Aorta (tissue), 5 donors: ENCODE results near the gene FNIP2. TPM values are rescaled to one million over a fixed set of nuclear protein-coding genes. Genes with fewer than 3 reads are reported as not detected.

Experiments used
- ATAC-seq: fragments of 200-7000 bp; cut with Tn5 transposase; one replicate; pipeline ENCODE4 v1.9.1; 2022; ENCODE audit warnings: moderate library complexity; ENCODE audit not compliant: low FRiP score
- DNase-seq, 2 donors: peaks; one replicate each; pipeline ENCODE4 v3.0.0-alpha.2; 2020
- H3K27ac ChIP-seq, 2 donors: one replicate each; pipeline ENCODE4 v1.5.1; 2013; ENCODE audit warnings: low read length in 2 of 2, mild to moderate bottlenecking in 2 of 2, moderate library complexity in 2 of 2, control low read depth in 1 of 2, inconsistent platforms in 1 of 2, low read depth in 1 of 2
- H3K27me3 ChIP-seq, 2 donors: one replicate each; pipeline ENCODE4 v1.6.1; 2013; ENCODE audit warnings: control low read depth in 1 of 2, low read length in 1 of 2, mild to moderate bottlenecking in 1 of 2, moderate library complexity in 1 of 2; ENCODE audit not compliant: insufficient read depth in 2 of 2, control insufficient read depth in 1 of 2
- H3K36me3 ChIP-seq, 2 donors: one replicate each; pipeline ENCODE4 v1.6.1; 2013; ENCODE audit warnings: control low read depth in 1 of 2, low read length in 1 of 2, mild to moderate bottlenecking in 1 of 2; ENCODE audit not compliant: insufficient read depth in 2 of 2, control insufficient read depth in 1 of 2
- H3K4me1 ChIP-seq, 2 donors: one replicate each; pipeline ENCODE4 v1.6.1; 2013; ENCODE audit warnings: low read length in 2 of 2, control low read depth in 1 of 2, mild to moderate bottlenecking in 1 of 2, moderate library complexity in 1 of 2; ENCODE audit not compliant: insufficient read depth in 2 of 2, control insufficient read depth in 1 of 2
- H3K4me3 ChIP-seq, 2 donors: one replicate each; pipeline ENCODE4 v1.5.1; 2013; ENCODE audit warnings: low read length in 2 of 2, control low read depth in 1 of 2, mild to moderate bottlenecking in 1 of 2
- H3K9me3 ChIP-seq: one replicate; pipeline ENCODE4 v1.6.1; 2013; ENCODE audit warnings: mild to moderate bottlenecking, low read length; ENCODE audit not compliant: control insufficient read depth
- WGBS, 2 donors: extraction: QIAGEN DNeasy Blood & Tissue Kit; methylation state at CpG; one replicate each; pipeline ENCODE4 v1.1.7; 2013; 5-methylcytosine and 5-hydroxymethylcytosine counted together
- intact Hi-C, 2 donors: fragments of 100-400 bp; cut with DNase I; formaldehyde crosslinking; loops; one replicate each; pipeline versions ENCODE4 v1.14.2 to v1.15.0; 2022
- polyA plus RNA-seq, 2 donors: library from polyadenylated mRNA; stranded (reverse); fragments of 200-250 nt; gene quantifications; one replicate each; pipeline ENCODE4 v1.2.3, GENCODE V29; 2013
- total RNA-seq, 2 donors: library from RNA; stranded (reverse); fragmentation: NEBNext Ultra II Directional; extraction: Animal tissue kit (Norgen Biotek cat#: 25700); gene quantifications; one replicate each; pipeline ENCODE4 v1.2.1, GENCODE V29; 2021
- donor health status: healthy with polysubstance abuse.
- donor health status: Bipolar disorder and iron deficiency.
- donor health status: DM: no; HTN: no; CAD: no.
- donor health status: DM: no; HTN: no; CAD: no.
- donor health status: DM: yes; HTN: yes; CAD: no.

FNIP2 gene
- total and polyA plus RNA-seq, 4 donors = 17.3 to 97.8 (median 44.2) TPM

DNA sequence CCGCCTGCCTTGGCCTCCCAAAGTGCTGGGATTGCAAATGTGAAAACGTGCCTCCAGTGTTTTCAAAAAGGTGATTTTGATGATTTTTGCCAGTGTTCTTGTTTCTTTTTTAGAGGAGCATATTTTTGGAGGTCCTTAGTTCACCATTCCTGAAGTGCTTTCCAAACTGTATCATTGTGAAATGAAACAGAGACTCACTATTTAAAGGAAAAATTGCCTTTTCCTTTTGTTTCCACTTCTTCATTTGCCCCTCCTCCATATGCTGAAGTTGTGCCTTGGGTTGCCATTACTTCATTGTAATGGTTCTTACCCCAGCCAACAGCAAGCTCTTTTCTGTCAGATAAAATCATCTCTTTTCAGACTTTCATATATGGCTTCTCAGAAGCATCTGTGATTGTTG, 164.4 kb downstream of the FNIP2 start:
- intact Hi-C loops = no loop called here

DNA sequence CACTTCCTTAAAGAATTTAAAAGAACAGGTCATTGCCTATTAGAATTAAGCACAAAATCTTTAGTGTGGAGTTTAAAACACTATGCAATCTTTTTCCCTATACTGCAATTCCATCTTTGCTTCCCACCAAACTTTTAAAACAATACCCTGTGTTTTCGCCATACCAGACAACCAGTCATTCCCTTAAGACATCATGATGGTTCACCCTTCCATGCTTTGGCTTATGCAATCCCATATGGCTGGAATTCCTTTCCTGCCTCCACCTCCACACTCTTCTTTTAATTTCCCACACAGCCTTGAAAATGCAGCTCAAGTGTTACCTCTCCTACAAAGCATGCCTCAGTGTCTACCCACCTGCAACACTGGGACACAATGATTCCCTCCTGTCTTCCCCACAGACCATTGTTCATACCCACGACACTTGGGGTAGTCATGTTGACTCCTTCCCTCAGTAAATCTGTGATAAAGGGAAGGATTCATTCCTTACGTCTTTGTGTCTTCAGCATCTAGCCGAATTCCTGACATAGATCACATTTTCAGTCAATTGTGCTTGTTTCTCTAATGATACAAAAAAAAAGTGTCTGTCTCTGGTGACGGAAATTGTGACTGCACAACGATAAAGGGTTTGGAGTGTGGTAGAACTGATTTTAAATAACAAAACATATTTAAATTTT, 166.3 kb downstream of the FNIP2 start:
- no peaks in the 10 kb centered on the region for H3K36me3 ChIP-seq
- intact Hi-C loops = no loop called here
- no peak for ATAC-seq
- no peaks in the 10 kb centered on the region for H3K27me3 ChIP-seq
- WGBS, 2 donors = 90 to 94% methylated on average over 6 of the region's 6 CpGs
- H3K9me3 ChIP-seq = no peaks in the 10 kb centered on the region
- H3K4me3 ChIP-seq = no peak overlapping the region
- H3K27ac ChIP-seq = no peak overlapping the region
- no peak for DNase-seq
- H3K4me1 ChIP-seq = no peaks in the 10 kb centered on the region

More for the DNA sequence above, 164.4 kb downstream of the FNIP2 start:
- Histone ChIP-seq H3K4me3 (no peak overlapping the region), H3K27ac (no peak overlapping the region), H3K27me3 (no peaks in the 10 kb centered on the region), H3K9me3 (no peaks in the 10 kb centered on the region), H3K4me1 (no peaks in the 10 kb centered on the region), H3K36me3 (no peaks in the 10 kb centered on the region)
- WGBS, 2 donors = 23 to 38% methylated on average over 2 of the region's 2 CpGs
- ATAC-seq (no peak), DNase-seq (no peak)

DNA sequence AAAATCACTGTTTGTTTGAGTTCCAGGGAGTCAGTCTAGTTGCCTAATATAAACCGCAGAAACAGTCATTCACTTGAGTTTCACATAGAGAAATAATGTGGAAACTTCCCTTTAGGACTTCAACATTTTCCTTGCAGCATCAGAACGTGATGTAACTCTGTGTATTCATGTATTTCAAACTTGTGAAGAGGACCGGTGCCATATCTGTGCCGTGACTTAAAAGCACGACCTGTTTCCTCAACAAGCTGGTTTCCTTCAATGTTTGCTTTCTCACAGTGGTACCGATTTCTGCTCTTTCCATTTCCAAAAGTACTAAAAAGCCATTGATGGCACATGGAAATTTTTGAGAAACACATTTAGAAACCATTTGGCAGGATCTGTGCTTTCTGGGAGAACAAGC, 167.4 kb downstream of the FNIP2 start:
- Histone ChIP-seq H3K4me1 (no peaks in the 10 kb centered on the region), H3K9me3 (no peaks in the 10 kb centered on the region), H3K27me3 (no peaks in the 10 kb centered on the region), H3K27ac (no peak overlapping the region), H3K36me3 (no peaks in the 10 kb centered on the region), H3K4me3 (no peak overlapping the region)
- DNase-seq = no peak
- ATAC-seq = no peak
- intact Hi-C loops = no loop called here
- WGBS, 2 donors = 26 to 88% methylated on average over 6 of the region's 6 CpGs

DNA sequence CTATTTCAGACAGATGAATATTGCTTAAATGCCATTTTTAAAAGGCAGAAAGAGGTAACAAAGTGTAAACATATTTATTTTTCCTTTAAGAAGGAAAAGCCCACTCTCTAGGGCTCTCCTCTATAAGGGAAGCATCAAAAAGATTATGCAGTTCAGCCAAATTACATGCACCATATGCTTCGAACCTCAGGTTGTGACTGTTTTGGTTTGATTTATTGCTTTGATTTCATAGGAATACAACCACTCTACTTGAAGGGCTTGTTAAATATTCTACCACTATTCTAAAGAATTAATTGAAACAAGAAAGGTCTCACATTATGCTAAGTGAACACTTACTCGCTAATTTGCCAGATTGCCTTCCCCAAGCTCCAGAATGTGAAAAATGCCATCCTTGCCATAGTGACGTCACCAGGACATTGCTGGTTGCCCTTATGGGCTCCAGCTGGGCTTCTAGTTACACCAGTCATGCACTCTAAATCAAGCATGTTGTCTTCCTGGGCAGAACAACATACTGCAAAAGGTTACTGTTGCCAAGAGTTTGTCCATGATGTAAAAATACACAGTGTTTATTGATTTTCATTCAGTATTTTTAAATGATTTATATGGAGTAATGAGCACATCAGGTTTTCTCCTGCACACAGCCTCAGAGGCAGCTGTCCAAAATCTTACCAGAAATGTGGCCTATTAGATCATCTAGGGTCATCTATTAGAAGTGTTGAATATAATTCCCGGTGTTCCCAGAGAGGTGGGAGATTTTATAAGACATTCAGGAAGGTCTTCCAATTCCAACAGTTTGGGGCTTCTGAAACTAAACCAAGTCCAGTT, 169.6 kb downstream of the FNIP2 start:
- Histone ChIP-seq H3K4me1 (no peaks in the 10 kb centered on the region), H3K9me3 (no peaks in the 10 kb centered on the region), H3K36me3 (no peaks in the 10 kb centered on the region), H3K27me3 (no peaks in the 10 kb centered on the region), H3K4me3 (no peak overlapping the region), H3K27ac (no peak overlapping the region)
- intact Hi-C loops = no loop called here
- DNase-seq (no peak), ATAC-seq (no peak)
- 81 to 85% methylated on average over 4 of the region's 4 CpGs for WGBS, 2 donors

DNA sequence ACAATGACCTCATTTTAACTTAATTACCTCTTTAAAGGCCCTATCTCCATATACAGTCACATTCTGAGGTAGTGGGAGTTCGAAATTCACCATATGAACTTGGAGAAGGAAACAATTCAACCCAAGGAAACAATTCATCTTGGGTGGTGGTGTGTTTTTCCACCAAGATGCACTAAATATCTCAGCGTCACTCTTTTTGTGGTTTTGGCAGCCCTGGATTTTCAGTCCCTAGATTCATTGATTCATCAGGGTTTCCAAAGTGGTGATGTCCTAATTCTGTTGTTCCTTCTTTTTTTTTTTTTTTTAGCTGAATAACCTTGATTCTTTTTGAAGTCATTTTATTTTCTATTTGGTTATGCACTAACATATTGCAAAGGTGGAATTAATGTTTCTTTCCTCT, 171.4 kb downstream of the FNIP2 start:
- intact Hi-C loops = no loop called here

DNA sequence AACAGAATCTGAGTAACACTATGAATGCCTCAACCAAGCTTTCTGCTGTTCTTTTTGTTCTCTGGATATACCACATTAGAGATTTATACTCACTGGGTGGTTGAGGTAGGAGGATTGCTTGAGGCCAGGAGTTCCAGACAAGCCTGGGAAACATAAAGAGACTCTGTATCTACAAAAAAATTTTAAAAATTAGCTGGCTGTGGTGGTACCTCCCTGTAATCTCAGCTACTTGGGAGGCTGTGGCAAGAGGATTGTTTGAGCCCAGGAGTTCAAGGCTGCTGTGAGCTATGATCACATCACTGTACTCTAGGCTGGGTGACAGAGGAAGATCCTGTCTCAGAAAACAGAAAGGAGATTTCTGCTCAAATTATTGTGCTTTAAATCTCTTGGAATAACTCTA, 172.5 kb downstream of the FNIP2 start:
- no peak for ATAC-seq
- Histone ChIP-seq H3K36me3 (no peaks in the 10 kb centered on the region), H3K4me1 (no peaks in the 10 kb centered on the region), H3K27me3 (no peaks in the 10 kb centered on the region), H3K4me3 (no peak overlapping the region), H3K9me3 (no peaks in the 10 kb centered on the region), H3K27ac (no peak overlapping the region)
- intact Hi-C loops = no loop called here
- DNase-seq = no peak

More for the DNA sequence above, 171.4 kb downstream of the FNIP2 start:
- H3K9me3 ChIP-seq = no peaks in the 10 kb centered on the region
- H3K27ac ChIP-seq = no peak overlapping the region
- no peak for ATAC-seq
- WGBS, 2 donors = 93 to 98% methylated on average over 2 of the region's 2 CpGs
- no peak overlapping the region for H3K4me3 ChIP-seq
- DNase-seq = no peak
- H3K27me3 ChIP-seq = no peaks in the 10 kb centered on the region
- no peaks in the 10 kb centered on the region for H3K4me1 ChIP-seq
- H3K36me3 ChIP-seq = no peaks in the 10 kb centered on the region

DNA sequence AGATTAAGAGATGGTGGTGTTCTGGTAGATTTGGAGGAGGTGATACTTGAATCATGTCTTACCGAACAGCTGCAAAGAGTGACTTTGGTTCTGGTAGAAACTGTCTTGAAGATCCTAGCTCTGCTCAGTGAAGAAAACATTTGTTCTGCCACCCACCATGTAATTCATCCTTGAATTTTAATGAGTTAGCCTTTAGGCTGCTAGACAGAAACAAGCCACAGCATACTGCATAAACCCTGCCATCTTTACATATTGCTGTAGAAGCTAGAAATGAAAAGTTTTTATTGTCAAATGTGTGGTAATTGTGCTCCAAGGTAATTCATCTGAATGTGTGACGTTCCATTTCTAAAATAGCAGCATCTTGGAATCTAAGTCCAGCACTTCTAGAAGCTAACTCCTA, 173.1 kb downstream of the FNIP2 start:
- Histone ChIP-seq H3K9me3 (no peaks in the 10 kb centered on the region), H3K27ac (no peak overlapping the region), H3K27me3 (no peaks in the 10 kb centered on the region), H3K36me3 (no peaks in the 10 kb centered on the region), H3K4me1 (no peaks in the 10 kb centered on the region), H3K4me3 (no peak overlapping the region)
- DNase-seq (no peak), ATAC-seq (no peak)
- 50 to 95% methylated on average over 2 of the region's 2 CpGs for WGBS, 2 donors
- intact Hi-C loops = no loop called here

DNA sequence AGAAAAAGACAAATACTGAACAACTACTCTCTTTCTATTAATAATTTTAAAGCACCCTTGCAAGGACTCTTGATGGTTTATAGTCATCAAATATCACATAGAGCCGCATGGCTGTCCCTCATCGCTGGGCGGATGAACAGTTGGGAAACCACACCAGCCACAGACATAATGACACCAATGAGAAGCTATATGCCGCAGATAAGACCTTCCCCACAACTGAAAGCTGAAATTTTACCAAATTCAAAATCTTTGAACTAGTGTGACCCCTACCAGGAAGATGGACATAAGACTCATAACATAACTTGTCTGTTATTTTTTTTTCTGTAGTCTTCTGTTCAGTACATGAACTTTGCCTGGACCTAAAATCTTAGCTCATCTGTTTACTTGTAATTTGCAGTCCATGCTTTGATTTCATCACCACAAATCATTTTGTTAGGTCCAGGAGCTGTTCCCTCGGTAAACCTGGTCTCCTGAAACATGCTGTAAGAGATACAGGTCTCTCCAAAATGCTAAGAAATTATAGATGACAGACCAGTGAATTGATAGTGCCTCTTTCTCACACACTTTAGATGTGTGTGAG, 176.8 kb downstream of the FNIP2 start:
- WGBS, 2 donors = 91 to 93% methylated on average over 5 of the region's 5 CpGs
- no peaks in the 10 kb centered on the region for H3K4me1 ChIP-seq
- intact Hi-C loops = no loop called here
- no peaks in the 10 kb centered on the region for H3K36me3 ChIP-seq
- no peaks in the 10 kb centered on the region for H3K9me3 ChIP-seq
- H3K4me3 ChIP-seq = no peak overlapping the region
- no peak for ATAC-seq
- H3K27ac ChIP-seq = no peak overlapping the region
- H3K27me3 ChIP-seq = no peaks in the 10 kb centered on the region
- no peak for DNase-seq

DNA sequence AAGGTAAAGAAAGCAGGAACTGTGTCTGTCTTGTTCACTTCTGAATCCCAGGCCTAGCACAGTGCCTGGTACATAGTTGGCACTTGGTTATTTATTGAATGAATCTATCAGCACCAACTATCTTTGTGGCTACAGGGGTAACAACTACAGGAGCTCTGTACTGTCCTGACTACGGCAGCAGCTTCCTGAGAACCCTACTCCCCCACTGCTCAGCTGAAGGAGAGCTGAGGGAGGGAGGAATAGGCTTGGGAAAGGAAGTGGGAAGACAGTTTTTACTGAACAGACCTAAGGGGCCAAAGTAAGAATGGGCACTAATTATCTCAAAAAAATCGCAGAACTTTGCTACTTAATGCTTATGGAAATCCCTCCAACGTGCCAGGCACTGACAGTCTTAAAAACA, 178.0 kb downstream of the FNIP2 start:
- ATAC-seq = no peak
- H3K36me3 ChIP-seq = no peaks in the 10 kb centered on the region
- intact Hi-C loops = no loop called here

More for the DNA sequence above, 178.0 kb downstream of the FNIP2 start:
- DNase-seq = no peak
- Histone ChIP-seq H3K27me3 (no peaks in the 10 kb centered on the region), H3K4me3 (no peak overlapping the region), H3K9me3 (no peaks in the 10 kb centered on the region), H3K27ac (no peak overlapping the region), H3K4me1 (no peaks in the 10 kb centered on the region)
- 93 to 95% methylated on average over 3 of the region's 3 CpGs for WGBS, 2 donors
